WTC11 (cell line): ENCODE measurements around the gene LCNL1. TPM values are rescaled to one million over a fixed set of nuclear protein-coding genes. Genes with fewer than 3 reads are reported as not detected.

Experiments
- ATAC-seq: fragments of 200-7000 bp; cut with Tn5 transposase; 2 replicates; pipeline ENCODE4 v1.10.0; 2021; ENCODE audit warnings: mild to moderate bottlenecking, moderate library complexity
- CTCF ChIA-PET: fragments of 300-600 bp; sonication (Branson Sonifier 250); formaldehyde crosslinking; loops from one replicate; lab custom pipeline; 2021; ENCODE audit warnings: antibody characterized with exemption; lab: Charles Lee
- POLR2A ChIA-PET: fragments of 350-600 bp; sonication (Branson Sonifier 250); formaldehyde crosslinking; loops from one replicate; lab custom pipeline; 2021; ENCODE audit warnings: antibody characterized with exemption; lab: Charles Lee
- DNase-seq: peaks from one replicate; pipeline ENCODE4 v3.0.0; 2021; ENCODE audit warnings: low spot score
- H3K27ac Mint-ChIP-seq: 2 replicates; pipeline ENCODE4 v1.8.0; 2021; ENCODE audit warnings: mixed read lengths
- H3K27me3 Mint-ChIP-seq: 2 replicates; pipeline ENCODE4 v1.8.0; 2021; ENCODE audit warnings: low read depth, mild to moderate bottlenecking, moderate library complexity, mixed read lengths
- H3K36me3 Mint-ChIP-seq: 2 replicates; pipeline ENCODE4 v1.8.0; 2021; ENCODE audit warnings: mixed read lengths
- H3K4me1 Mint-ChIP-seq: 2 replicates; pipeline ENCODE4 v1.8.0; 2022; ENCODE audit warnings: mixed read lengths
- H3K4me3 Mint-ChIP-seq: 2 replicates; pipeline ENCODE4 v1.8.0; 2021; ENCODE audit warnings: mild to moderate bottlenecking, moderate library complexity, mixed read lengths
- H3K9me3 Mint-ChIP-seq: 2 replicates; pipeline ENCODE4 v1.8.0; 2021; ENCODE audit warnings: mixed read lengths
- ELF4 ChIP-seq: sonication (generic); formaldehyde crosslinking; IDR thresholded peaks from 2 replicates; pipeline ENCODE4 v1.8.1; 2022; ENCODE audit warnings: low read depth, mild to moderate bottlenecking, moderate library complexity, missing genetic modification reagents
- ETV6 ChIP-seq: sonication (generic); formaldehyde crosslinking; IDR thresholded peaks from 2 replicates; pipeline ENCODE4 v1.8.1; 2022; ENCODE audit warnings: mild to moderate bottlenecking, missing genetic modification reagents
- FOXP1 ChIP-seq: sonication (generic); formaldehyde crosslinking; IDR thresholded peaks from 2 replicates; pipeline ENCODE4 v1.8.0; 2022; ENCODE audit warnings: missing genetic modification reagents, mild to moderate bottlenecking, moderate library complexity, borderline replicate concordance
- GABPB1 ChIP-seq: sonication (generic); formaldehyde crosslinking; IDR thresholded peaks from 2 replicates; pipeline ENCODE4 v1.8.1; 2023; ENCODE audit warnings: mild to moderate bottlenecking, missing genetic modification reagents
- KAT7 ChIP-seq: sonication (generic); formaldehyde crosslinking; IDR thresholded peaks from 2 replicates; pipeline ENCODE4 v1.8.1; 2023; ENCODE audit warnings: missing genetic modification reagents, mild to moderate bottlenecking, borderline replicate concordance
- MXD4 ChIP-seq: fragments of 250-450 bp; sonication (Bioruptor Pico); IDR thresholded peaks from 2 replicates; pipeline ENCODE4 v1.8.0; 2021; ENCODE audit warnings: mild to moderate bottlenecking, moderate library complexity, borderline replicate concordance
- NR1H2 ChIP-seq: sonication (generic); formaldehyde crosslinking; IDR thresholded peaks from 2 replicates; pipeline ENCODE4 v1.9.0; 2021; ENCODE audit warnings: mild to moderate bottlenecking, moderate library complexity, missing genetic modification reagents
- NR2C2 ChIP-seq: sonication (generic); formaldehyde crosslinking; IDR thresholded peaks from 2 replicates; pipeline ENCODE4 v1.8.0; 2022; ENCODE audit warnings: mild to moderate bottlenecking, missing genetic modification reagents
- SMAD3 ChIP-seq: sonication (generic); formaldehyde crosslinking; IDR thresholded peaks from 2 replicates; pipeline ENCODE4 v1.8.0; 2022; ENCODE audit warnings: missing genetic modification reagents, mild to moderate bottlenecking, borderline replicate concordance
- SMAD4 ChIP-seq: sonication (generic); formaldehyde crosslinking; IDR thresholded peaks from 2 replicates; pipeline ENCODE4 v1.8.0; 2022; ENCODE audit warnings: mild to moderate bottlenecking, missing genetic modification reagents
- SP1 ChIP-seq: sonication (generic); formaldehyde crosslinking; conservative IDR thresholded peaks from 2 replicates; pipeline ENCODE4 v1.8.1; 2022; ENCODE audit warnings: missing genetic modification reagents
- TP53 ChIP-seq: sonication (generic); formaldehyde crosslinking; IDR thresholded peaks from 2 replicates; pipeline ENCODE4 v1.8.1; 2023; ENCODE audit warnings: mild to moderate bottlenecking, missing genetic modification reagents
- ZNF219 ChIP-seq: sonication (generic); formaldehyde crosslinking; IDR thresholded peaks from 2 replicates; pipeline ENCODE4 v1.8.0; 2023; ENCODE audit warnings: missing genetic modification reagents, mild to moderate bottlenecking, borderline replicate concordance
- ZNF232 ChIP-seq: sonication (generic); formaldehyde crosslinking; IDR thresholded peaks from 2 replicates; pipeline ENCODE4 v1.8.0; 2022; ENCODE audit warnings: mild to moderate bottlenecking, missing genetic modification reagents
- ZNF317 ChIP-seq: sonication (generic); formaldehyde crosslinking; IDR thresholded peaks from 2 replicates; pipeline ENCODE4 v1.8.1; 2023; ENCODE audit warnings: low read depth, mild to moderate bottlenecking, moderate library complexity, missing genetic modification reagents, borderline replicate concordance
- ZNF396 ChIP-seq: fragments of 250-450 bp; sonication (Bioruptor Pico); IDR thresholded peaks from 2 replicates; pipeline ENCODE4 v1.8.0; 2021; ENCODE audit warnings: mild to moderate bottlenecking, moderate library complexity, borderline replicate concordance
- total RNA-seq: library from RNA; stranded (reverse); gene quantifications from 3 replicates; pipeline ENCODE4 v1.2.3, GENCODE V29; 2021
- TF ChIP-seq, protein P1 (sequence below): sonication (generic); formaldehyde crosslinking; IDR thresholded peaks from 2 replicates; pipeline ENCODE4 v1.8.1; 2023; ENCODE audit warnings: mild to moderate bottlenecking, missing genetic modification reagents, borderline replicate concordance
- TF ChIP-seq, protein P2 (sequence below): sonication (generic); formaldehyde crosslinking; IDR thresholded peaks from 2 replicates; pipeline ENCODE4 v1.8.0; 2022; ENCODE audit warnings: mild to moderate bottlenecking, missing genetic modification reagents
- TF ChIP-seq, protein P3 (sequence below): sonication (generic); formaldehyde crosslinking; conservative IDR thresholded peaks from 2 replicates; pipeline ENCODE4 v1.8.1; 2022; ENCODE audit warnings: mild to moderate bottlenecking, missing genetic modification reagents
- TF ChIP-seq, protein P4 (sequence below): sonication (generic); formaldehyde crosslinking; IDR thresholded peaks from 2 replicates; pipeline ENCODE4 v1.8.0; 2022; ENCODE audit warnings: mild to moderate bottlenecking, missing genetic modification reagents

LCNL1 gene
- total RNA-seq, 1 experiment from 2014 or later: 0.50 TPM

DNA sequence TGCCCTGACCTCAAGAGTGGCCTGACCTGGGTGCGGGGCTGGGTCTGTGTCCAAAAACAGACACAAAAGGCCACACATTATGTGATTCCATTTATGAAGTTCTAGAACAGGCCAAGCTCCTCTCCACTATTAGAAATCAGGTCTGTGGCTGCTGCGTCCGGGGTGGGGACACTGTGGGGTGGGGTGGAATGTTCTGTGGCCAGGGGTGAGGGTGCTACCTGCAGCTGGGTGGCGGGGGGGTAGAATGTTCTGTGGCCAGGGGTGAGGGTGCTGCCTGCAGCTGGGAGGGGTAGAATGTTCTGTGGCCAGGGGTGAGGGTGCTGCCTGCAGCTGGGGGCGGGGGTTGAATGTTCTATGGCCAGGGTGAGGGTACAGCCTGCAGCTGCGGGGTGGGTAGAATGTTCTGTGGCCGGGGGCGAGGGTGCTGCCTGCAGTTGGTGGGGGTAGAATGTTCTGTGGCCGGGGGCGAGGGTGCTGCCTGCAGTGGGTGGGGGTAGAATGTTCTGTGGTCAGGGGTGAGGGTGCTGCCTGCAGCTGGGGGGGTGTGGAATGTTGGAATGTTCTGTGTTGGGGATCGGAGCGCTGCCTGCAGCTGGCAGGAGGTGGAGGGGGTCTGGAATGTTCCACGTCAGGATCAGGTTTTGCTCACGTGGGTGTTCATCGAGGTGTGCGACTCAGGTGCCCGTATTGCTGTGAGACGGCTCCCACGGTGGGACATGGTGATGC lies 22.4 kb upstream of the LCNL1 start (continued):
- TF ChIP-seq ZNF396 (CRISPR knock-in tag): no peak

DNA sequence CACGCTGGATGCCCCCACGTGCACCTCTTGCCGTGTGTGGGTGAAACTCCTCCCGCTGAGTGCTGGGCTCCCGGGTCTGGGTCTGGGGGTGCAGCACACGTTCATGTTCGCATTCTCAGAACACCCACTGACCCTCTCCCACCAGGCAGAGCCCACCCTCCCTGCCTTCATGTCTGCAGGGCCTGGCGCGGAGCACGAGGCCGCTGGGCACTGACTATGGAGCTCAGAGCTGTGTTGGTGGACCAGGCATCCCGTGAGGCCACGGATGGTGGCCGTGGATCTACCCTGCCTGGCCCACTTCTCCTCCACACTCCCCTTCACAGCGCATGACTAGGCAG lies 21.9 kb upstream of the LCNL1 start:
- H3K27me3 Mint-ChIP-seq: no peaks in the 10 kb centered on the region
- DNase-seq (no peak), ATAC-seq (no peak)
- H3K9me3 Mint-ChIP-seq: peaks cover 9% of the 10 kb centered on the region
- H3K36me3 Mint-ChIP-seq: no peaks in the 10 kb centered on the region
- TF ChIP-seq TP53 (CRISPR knock-in tag): no peak
- TF ChIP-seq NR2C2: no peak
- no peak for TF ChIP-seq ETV6 (CRISPR knock-in tag)
- TF ChIP-seq ZNF232 (CRISPR knock-in tag): no peak
- no peak for TF ChIP-seq ELF4
- TF ChIP-seq, protein P1, sequence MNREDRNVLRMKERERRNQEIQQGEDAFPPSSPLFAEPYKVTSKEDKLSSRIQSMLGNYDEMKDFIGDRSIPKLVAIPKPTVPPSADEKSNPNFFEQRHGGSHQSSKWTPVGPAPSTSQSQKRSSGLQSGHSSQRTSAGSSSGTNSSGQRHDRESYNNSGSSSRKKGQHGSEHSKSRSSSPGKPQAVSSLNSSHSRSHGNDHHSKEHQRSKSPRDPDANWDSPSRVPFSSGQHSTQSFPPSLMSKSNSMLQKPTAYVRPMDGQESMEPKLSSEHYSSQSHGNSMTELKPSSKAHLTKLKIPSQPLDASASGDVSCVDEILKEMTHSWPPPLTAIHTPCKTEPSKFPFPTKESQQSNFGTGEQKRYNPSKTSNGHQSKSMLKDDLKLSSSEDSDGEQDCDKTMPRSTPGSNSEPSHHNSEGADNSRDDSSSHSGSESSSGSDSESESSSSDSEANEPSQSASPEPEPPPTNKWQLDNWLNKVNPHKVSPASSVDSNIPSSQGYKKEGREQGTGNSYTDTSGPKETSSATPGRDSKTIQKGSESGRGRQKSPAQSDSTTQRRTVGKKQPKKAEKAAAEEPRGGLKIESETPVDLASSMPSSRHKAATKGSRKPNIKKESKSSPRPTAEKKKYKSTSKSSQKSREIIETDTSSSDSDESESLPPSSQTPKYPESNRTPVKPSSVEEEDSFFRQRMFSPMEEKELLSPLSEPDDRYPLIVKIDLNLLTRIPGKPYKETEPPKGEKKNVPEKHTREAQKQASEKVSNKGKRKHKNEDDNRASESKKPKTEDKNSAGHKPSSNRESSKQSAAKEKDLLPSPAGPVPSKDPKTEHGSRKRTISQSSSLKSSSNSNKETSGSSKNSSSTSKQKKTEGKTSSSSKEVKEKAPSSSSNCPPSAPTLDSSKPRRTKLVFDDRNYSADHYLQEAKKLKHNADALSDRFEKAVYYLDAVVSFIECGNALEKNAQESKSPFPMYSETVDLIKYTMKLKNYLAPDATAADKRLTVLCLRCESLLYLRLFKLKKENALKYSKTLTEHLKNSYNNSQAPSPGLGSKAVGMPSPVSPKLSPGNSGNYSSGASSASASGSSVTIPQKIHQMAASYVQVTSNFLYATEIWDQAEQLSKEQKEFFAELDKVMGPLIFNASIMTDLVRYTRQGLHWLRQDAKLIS (CRISPR knock-in tag): no peak
- TF ChIP-seq, protein P2, sequence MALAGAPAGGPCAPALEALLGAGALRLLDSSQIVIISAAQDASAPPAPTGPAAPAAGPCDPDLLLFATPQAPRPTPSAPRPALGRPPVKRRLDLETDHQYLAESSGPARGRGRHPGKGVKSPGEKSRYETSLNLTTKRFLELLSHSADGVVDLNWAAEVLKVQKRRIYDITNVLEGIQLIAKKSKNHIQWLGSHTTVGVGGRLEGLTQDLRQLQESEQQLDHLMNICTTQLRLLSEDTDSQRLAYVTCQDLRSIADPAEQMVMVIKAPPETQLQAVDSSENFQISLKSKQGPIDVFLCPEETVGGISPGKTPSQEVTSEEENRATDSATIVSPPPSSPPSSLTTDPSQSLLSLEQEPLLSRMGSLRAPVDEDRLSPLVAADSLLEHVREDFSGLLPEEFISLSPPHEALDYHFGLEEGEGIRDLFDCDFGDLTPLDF: no peak
- TF ChIP-seq, protein P3, sequence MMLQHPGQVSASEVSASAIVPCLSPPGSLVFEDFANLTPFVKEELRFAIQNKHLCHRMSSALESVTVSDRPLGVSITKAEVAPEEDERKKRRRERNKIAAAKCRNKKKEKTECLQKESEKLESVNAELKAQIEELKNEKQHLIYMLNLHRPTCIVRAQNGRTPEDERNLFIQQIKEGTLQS: no peak
- H3K27ac Mint-ChIP-seq: no peak overlapping the region
- CTCF ChIA-PET: interaction anchor here (0.6 to 1.8 kb wide), 8 partner anchors 13 to 192 kb away, joined by 3 to 11 read pairs (median 4); partner anchors contain the start of gene FBXW5
- no peak overlapping the region for H3K4me3 Mint-ChIP-seq
- POLR2A ChIA-PET: interaction anchor here (0.6 kb wide), 1 partner anchor 455 kb away, joined by 3 read pairs; no protein-coding TSS in a partner anchor
- peaks cover 4% of the 10 kb centered on the region for H3K4me1 Mint-ChIP-seq

DNA sequence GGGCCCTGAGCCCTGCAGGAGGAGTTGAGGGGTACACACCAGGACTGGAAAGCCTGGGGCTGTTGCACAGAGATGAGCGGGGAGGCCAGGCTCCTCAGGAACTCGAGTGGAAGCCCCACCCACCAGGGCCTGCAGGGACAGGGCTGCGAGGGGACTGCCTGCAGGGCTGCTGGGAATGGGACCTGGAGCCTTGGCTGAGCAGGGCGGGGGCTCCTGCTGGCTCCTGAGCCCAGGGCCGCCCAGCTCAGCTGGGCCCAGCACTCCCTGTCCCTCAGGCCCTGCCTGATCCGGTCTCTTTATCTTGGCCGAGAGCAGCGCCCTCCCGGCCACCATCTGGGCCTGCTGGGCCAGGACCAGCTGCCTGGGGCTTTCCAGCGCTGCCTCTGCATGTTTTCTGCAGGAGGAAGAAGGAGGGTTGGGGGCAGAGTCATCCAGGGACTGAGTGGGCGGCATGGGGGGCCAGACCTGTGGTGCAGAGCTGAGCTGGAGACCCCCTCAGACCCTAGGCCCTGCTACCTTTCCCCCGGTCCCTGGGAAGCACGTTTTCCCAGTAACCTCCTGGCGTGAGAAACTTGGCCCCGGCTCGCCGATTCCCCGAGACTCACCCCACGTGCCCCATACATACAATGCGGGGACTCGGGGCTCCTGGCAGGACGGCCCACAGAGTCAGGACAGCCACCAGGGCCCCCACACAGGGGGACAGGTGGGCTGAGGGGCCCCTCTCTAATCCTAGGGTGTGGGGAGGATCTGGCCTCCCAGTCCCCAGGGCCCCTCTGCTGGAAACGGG lies 21.3 kb upstream of the LCNL1 start:
- 0 out of 2 replicates have a peak, but pooled peaks have one; percentile 15 for ATAC-seq
- ChIA-PET POLR2A (interaction anchor here (0.6 kb wide), 1 partner anchor 456 kb away, joined by 3 read pairs; no protein-coding TSS in a partner anchor), CTCF (interaction anchor here (0.6 to 1.5 kb wide), 7 partner anchors 14 to 192 kb away, joined by 3 to 5 read pairs (median 4); partner anchors contain the start of gene FBXW5)
- no peak overlapping the region for H3K27ac Mint-ChIP-seq
- no peaks in the 10 kb centered on the region for H3K27me3 Mint-ChIP-seq
- peaks cover 10% of the 10 kb centered on the region for H3K4me1 Mint-ChIP-seq
- H3K9me3 Mint-ChIP-seq: peaks cover 4% of the 10 kb centered on the region
- H3K4me3 Mint-ChIP-seq: no peak overlapping the region
- no peak for DNase-seq
- H3K36me3 Mint-ChIP-seq: no peaks in the 10 kb centered on the region
- TF ChIP-seq SMAD4 (CRISPR knock-in tag) (no peak), SP1 (no peak), KAT7 (CRISPR knock-in tag) (no peak), GABPB1 (no peak), ZNF219 (CRISPR knock-in tag) (no peak), FOXP1 (no peak), MXD4 (CRISPR knock-in tag) (no peak), SMAD3 (CRISPR knock-in tag) (no peak), NR1H2 (CRISPR knock-in tag) (no peak), ZNF317 (CRISPR knock-in tag) (no peak)
- TF ChIP-seq, protein P4, sequence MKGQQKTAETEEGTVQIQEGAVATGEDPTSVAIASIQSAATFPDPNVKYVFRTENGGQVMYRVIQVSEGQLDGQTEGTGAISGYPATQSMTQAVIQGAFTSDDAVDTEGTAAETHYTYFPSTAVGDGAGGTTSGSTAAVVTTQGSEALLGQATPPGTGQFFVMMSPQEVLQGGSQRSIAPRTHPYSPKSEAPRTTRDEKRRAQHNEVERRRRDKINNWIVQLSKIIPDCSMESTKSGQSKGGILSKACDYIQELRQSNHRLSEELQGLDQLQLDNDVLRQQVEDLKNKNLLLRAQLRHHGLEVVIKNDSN: no peak
